ENCODE results near the gene MEF2D. TPM values are rescaled to one million over a fixed set of nuclear protein-coding genes. Genes with fewer than 3 reads are reported as not detected.
A peak's percentile ranks its signal among the peaks of the same experiment; 100 is the strongest.

MEF2D gene
- total RNA-seq, 2 experiments from 2014 or later = 155 to 162 TPM

- Mint-ChIP-seq H3K36me3 (ENCODE audit: low read depth) (peaks cover 40% of the 10 kb centered on the region), H3K9me3 (no peaks in the 10 kb centered on the region), H3K27me3 (no peaks in the 10 kb centered on the region), H3K4me3 (peak overlapping the region; percentile 70), H3K27ac (peak overlapping the region; percentile 90), H3K4me1 (ENCODE audit: low read depth) (peaks cover 90% of the 10 kb centered on the region)
- peaks cover 19% of the 10 kb centered on the region for H3K36me3 ChIP-seq (ENCODE audit: insufficient read depth, low read length)
- CTCF ChIA-PET = interaction anchor here (1.1 to 4.3 kb wide), 4 partner anchors 9 to 32 kb away, joined by 4 to 23 read pairs (median 12); partner anchors contain the start of gene MEF2D
- H3K4me1 ChIP-seq (ENCODE audit: insufficient read depth, low read length) = peaks cover 98% of the 10 kb centered on the region
- intact Hi-C loops (cut with DNase I, micrococcal nuclease) = loop anchor here in 1 of 2 experiments (10.0 kb wide), 1 partner anchor 55 kb away; no protein-coding TSS in a partner anchor
- no peaks in the 10 kb centered on the region for H3K27me3 ChIP-seq (ENCODE audit: control insufficient read depth in 1 of 2, insufficient read depth in 2 of 2, low read length in 2 of 2)
- TF ChIP-seq, protein P1, sequence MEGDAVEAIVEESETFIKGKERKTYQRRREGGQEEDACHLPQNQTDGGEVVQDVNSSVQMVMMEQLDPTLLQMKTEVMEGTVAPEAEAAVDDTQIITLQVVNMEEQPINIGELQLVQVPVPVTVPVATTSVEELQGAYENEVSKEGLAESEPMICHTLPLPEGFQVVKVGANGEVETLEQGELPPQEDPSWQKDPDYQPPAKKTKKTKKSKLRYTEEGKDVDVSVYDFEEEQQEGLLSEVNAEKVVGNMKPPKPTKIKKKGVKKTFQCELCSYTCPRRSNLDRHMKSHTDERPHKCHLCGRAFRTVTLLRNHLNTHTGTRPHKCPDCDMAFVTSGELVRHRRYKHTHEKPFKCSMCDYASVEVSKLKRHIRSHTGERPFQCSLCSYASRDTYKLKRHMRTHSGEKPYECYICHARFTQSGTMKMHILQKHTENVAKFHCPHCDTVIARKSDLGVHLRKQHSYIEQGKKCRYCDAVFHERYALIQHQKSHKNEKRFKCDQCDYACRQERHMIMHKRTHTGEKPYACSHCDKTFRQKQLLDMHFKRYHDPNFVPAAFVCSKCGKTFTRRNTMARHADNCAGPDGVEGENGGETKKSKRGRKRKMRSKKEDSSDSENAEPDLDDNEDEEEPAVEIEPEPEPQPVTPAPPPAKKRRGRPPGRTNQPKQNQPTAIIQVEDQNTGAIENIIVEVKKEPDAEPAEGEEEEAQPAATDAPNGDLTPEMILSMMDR (IDR thresholded peaks at IDR 0.05) = no peak
- peak; percentile 71 for ATAC-seq (ENCODE audit: poor library complexity)
- H3K27ac ChIP-seq (ENCODE audit: low read depth in 1 of 2, low read length in 2 of 2) = peak overlapping the region; percentile 68 to 71
- POLR2A ChIA-PET = interaction anchor here (0.8 to 5.8 kb wide), 5 partner anchors 9 to 16 kb away, joined by 3 to 75 read pairs (median 10); partner anchors contain the start of gene MEF2D
- no peaks in the 10 kb centered on the region for H3K9me3 ChIP-seq (ENCODE audit: control insufficient read depth in 1 of 2, insufficient read depth in 1 of 2, low read length in 2 of 2)
- peak overlapping the region; percentile 11 for H3K4me3 ChIP-seq (ENCODE audit: low read length)
- peak in 8 of 14 experiments; percentile 18 to 66 (median 50) for DNase-seq
Measured at GRCh38 chr1:156489166-156489934, 11.2 kb downstream of the MEF2D start.

DNA sequence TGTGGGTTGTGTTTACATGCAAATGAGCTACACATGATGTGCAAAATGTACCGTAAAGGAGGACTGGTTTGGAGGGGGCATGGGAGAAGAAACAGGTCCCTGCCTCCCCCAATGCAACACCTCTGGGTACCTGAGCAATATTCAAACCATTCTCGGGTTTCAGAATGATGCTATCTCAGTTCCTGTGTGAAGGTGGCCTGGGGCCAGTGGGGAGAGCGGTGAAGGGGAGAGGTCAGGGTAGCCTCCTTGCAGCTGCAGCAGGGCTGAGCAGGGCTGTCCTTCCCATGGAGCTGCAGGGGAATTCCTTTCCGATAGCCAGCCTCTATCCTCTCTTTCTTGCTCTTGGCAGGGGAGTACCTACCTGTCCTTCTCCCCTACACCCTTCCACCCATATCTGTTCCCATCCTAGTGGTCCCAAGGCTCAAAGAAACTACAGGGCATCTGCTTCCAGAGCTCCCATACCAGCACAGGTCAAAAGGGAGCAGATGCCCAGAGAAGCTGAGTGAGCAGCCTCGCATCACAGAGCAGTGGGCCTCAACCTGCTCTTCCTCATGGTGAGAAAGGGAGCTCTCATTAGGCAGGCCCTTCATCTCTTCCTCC is 11.9 kb downstream of the MEF2D start:
- Mint-ChIP-seq H3K36me3 (ENCODE audit: low read depth) (peaks cover 40% of the 10 kb centered on the region), H3K9me3 (no peaks in the 10 kb centered on the region), H3K27ac (peak overlapping the region; percentile 90), H3K27me3 (no peaks in the 10 kb centered on the region), H3K4me3 (peak overlapping the region; percentile 69), H3K4me1 (ENCODE audit: low read depth) (peaks cover 90% of the 10 kb centered on the region)
- Histone ChIP-seq H3K27ac (ENCODE audit: low read depth in 1 of 2, low read length in 2 of 2) (peak overlapping the region; percentile 68 to 71), H3K4me3 (ENCODE audit: low read length) (peak overlapping the region; percentile 11), H3K36me3 (ENCODE audit: insufficient read depth, low read length) (peaks cover 21% of the 10 kb centered on the region), H3K4me1 (ENCODE audit: insufficient read depth, low read length) (peaks cover 92% of the 10 kb centered on the region), H3K27me3 (ENCODE audit: control insufficient read depth in 1 of 2, insufficient read depth in 2 of 2, low read length in 2 of 2) (no peaks in the 10 kb centered on the region), H3K9me3 (ENCODE audit: control insufficient read depth in 1 of 2, insufficient read depth in 1 of 2, low read length in 2 of 2) (no peaks in the 10 kb centered on the region)
- TF ChIP-seq, protein P1 (IDR thresholded peaks at IDR 0.05) = no peak
- ChIA-PET CTCF (interaction anchor here (1.1 to 3.8 kb wide), 3 partner anchors 8 to 33 kb away, joined by 4 to 23 read pairs (median 7); no protein-coding TSS in a partner anchor), POLR2A (interaction anchor here (0.8 to 5.8 kb wide), 4 partner anchors 8 to 16 kb away, joined by 3 to 75 read pairs (median 23); partner anchors contain the start of gene MEF2D)
- DNase-seq (peak in 1 of 14 experiments; percentile 44), ATAC-seq (ENCODE audit: poor library complexity) (peak; percentile 8)
- intact Hi-C loops (cut with DNase I, micrococcal nuclease) = loop anchor here in 1 of 2 experiments (10.0 kb wide), 1 partner anchor 56 kb away; no protein-coding TSS in a partner anchor

GRCh38 chr1:156487862-156488261 is 12.7 kb downstream of the MEF2D start:
- Histone ChIP-seq H3K4me3 (ENCODE audit: low read length) (no peak overlapping the region), H3K4me1 (ENCODE audit: insufficient read depth, low read length) (peaks cover 89% of the 10 kb centered on the region), H3K9me3 (ENCODE audit: control insufficient read depth in 1 of 2, insufficient read depth in 1 of 2, low read length in 2 of 2) (no peaks in the 10 kb centered on the region), H3K27me3 (ENCODE audit: control insufficient read depth in 1 of 2, insufficient read depth in 2 of 2, low read length in 2 of 2) (no peaks in the 10 kb centered on the region), H3K36me3 (ENCODE audit: insufficient read depth, low read length) (peaks cover 29% of the 10 kb centered on the region), H3K27ac (ENCODE audit: low read depth in 1 of 2, low read length in 2 of 2) (peak overlapping the region; percentile 68 to 71)
- ChIA-PET POLR2A (interaction anchor here (5.8 kb wide), 1 partner anchor 14 kb away, joined by 75 read pairs; the partner anchor contains the start of gene MEF2D), CTCF (interaction anchor here (1.1 to 1.4 kb wide), 2 partner anchors 13 to 34 kb away, joined by 4 to 7 read pairs; no protein-coding TSS in a partner anchor)
- intact Hi-C loops (cut with DNase I, micrococcal nuclease) = loop anchor here in 1 of 2 experiments (10.0 kb wide), 1 partner anchor 57 kb away; no protein-coding TSS in a partner anchor
- Mint-ChIP-seq H3K4me1 (ENCODE audit: low read depth) (peaks cover 87% of the 10 kb centered on the region), H3K9me3 (no peaks in the 10 kb centered on the region), H3K36me3 (ENCODE audit: low read depth) (peaks cover 42% of the 10 kb centered on the region), H3K4me3 (no peak overlapping the region), H3K27me3 (no peaks in the 10 kb centered on the region), H3K27ac (peak overlapping the region; percentile 90)
- ATAC-seq (ENCODE audit: poor library complexity) = peak; percentile 10
- TF ChIP-seq, protein P1 (IDR thresholded peaks at IDR 0.05) = no peak
- DNase-seq = peak in 4 of 14 experiments; percentile 33 to 63 (median 46)

Measured in CD4-positive, alpha-beta T cell (primary cell).